ENCODE results near the gene HBG2. TPM values are rescaled to one million over a fixed set of nuclear protein-coding genes. Genes with fewer than 3 reads are reported as not detected.

The HBG2 gene
- total and polyA plus RNA-seq, 2 of the 8 experiments (the other 6 are each of a cell fraction or from before 2014, with no cell fraction given): 0.23 TPM; not detected in 1

DNA sequence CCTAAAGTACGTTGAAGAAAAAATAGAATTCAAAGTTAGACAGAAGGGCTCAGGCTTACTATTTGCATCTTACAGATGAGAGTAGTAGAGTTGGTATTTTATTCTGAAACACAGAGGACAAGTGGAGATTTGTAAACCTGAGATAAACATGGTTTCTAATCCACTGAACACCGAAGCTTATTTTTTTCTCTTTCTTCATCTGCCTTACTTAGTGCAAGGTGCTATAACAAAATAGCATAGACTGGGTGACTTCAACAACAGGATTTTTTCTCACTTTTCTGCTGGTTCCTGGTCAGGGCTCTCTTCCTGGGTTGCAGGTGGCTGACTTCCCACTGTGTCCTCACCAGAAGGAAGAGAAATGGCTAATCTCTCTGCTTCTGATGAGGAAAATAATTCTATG lies 2.8 kb downstream of the HBG2 start:
- no peaks in the 10 kb centered on the region for H3K79me1 ChIP-seq (ENCODE audit: low read depth, low read length)
- no peak overlapping the region for H2AFZ ChIP-seq (ENCODE audit: low read length)
- no peak overlapping the region for H2AK5ac ChIP-seq (ENCODE audit: low read depth, low read length)
- H3K4me2 ChIP-seq (ENCODE audit: insufficient read depth in 1 of 2, low read depth in 2 of 2, low read length in 2 of 2): no peak overlapping the region
- H2BK12ac ChIP-seq (ENCODE audit: low read depth, low read length): no peak overlapping the region
- no peak overlapping the region for H3K23ac ChIP-seq (ENCODE audit: insufficient read length)
- no peaks in the 10 kb centered on the region for H3K23me2 ChIP-seq (ENCODE audit: low read depth, low read length)
- peaks cover 0 to 1% (median 0%) of the 10 kb centered on the region in 4 experiments; a peak in 3 of 7 replicates for H3K27me3 ChIP-seq (replicated peaks in 1 of 4; ENCODE audit: control insufficient read depth in 3 of 4, extremely low read depth in 1 of 4, insufficient read depth in 3 of 4, low read length in 3 of 4)
- FAIRE-seq (no peak), DNase-seq (ENCODE audit: low read depth in 1 of 2, low spot score in 2 of 2) (no peak)
- no peak overlapping the region for H2BK5ac ChIP-seq (ENCODE audit: low read depth, low read length)
- POLR2A ChIA-PET (ENCODE audit: partially characterized antibody): no interaction called here
- no peak overlapping the region for H2BK120ac ChIP-seq (replicated peaks; ENCODE audit: low read depth, low read length)
- H3K9me3 ChIP-seq (ENCODE audit: insufficient read depth in 2 of 2, low read depth in 1 of 2, low read length in 1 of 2): no peaks in the 10 kb centered on the region
- H4K20me1 ChIP-seq (replicated peaks in 1 of 2; ENCODE audit: control insufficient read depth in 1 of 2, insufficient read depth in 2 of 2, low read length in 2 of 2): no peaks in the 10 kb centered on the region
- CTCF ChIA-PET (ENCODE audit: partially characterized antibody): no interaction called here
- 77% methylated on average over 2 of the region's 2 CpGs; no CpG with 5 or more reads in 1 of the 2 experiments for WGBS, 2 experiments (ENCODE audit: extremely low coverage in 1 of 2, insufficient coverage in 1 of 2, insufficient read length in 1 of 2, insufficient replicate concordance in 2 of 2, low coverage in 1 of 2, low lambda C conversion rate in 2 of 2, missing lambda C conversion rate in 1 of 2)
- no peak overlapping the region for H2BK20ac ChIP-seq (ENCODE audit: low read length)
- no peak overlapping the region for H4K91ac ChIP-seq (replicated peaks; ENCODE audit: insufficient read length, low read length)
- H3K9ac ChIP-seq (replicated peaks in 1 of 4; ENCODE audit: extremely low read depth in 1 of 4, low read depth in 3 of 4, low read length in 3 of 4): no peak overlapping the region
- no peaks in the 10 kb centered on the region for H3K79me2 ChIP-seq (ENCODE audit: control insufficient read depth in 1 of 2, insufficient read depth in 2 of 2, low read length in 2 of 2)
- no peak overlapping the region for H2BK15ac ChIP-seq (ENCODE audit: low read length)
- no peak overlapping the region for H4K5ac ChIP-seq (ENCODE audit: insufficient read length, low read depth, low read length)
- H3K18ac ChIP-seq (ENCODE audit: extremely low read depth, low read length): no peak overlapping the region
- H3K14ac ChIP-seq (ENCODE audit: insufficient read length): no peak overlapping the region
- H4K8ac ChIP-seq (ENCODE audit: extremely low read depth, insufficient read depth, low read length): no peak overlapping the region
- no peaks in the 10 kb centered on the region for H3K36me3 ChIP-seq (ENCODE audit: control insufficient read depth in 2 of 4, insufficient read depth in 4 of 4, low read length in 3 of 4)
- no peak overlapping the region for H3K4me3 ChIP-seq (ENCODE audit: extremely low read depth in 1 of 4, insufficient read depth in 2 of 4, low read depth in 3 of 4, low read length in 4 of 4)
- H3K4ac ChIP-seq (replicated peaks; ENCODE audit: insufficient read length, low read depth, low read length): no peak overlapping the region
- H3K56ac ChIP-seq (replicated peaks; ENCODE audit: insufficient read length, low read depth, low read length): no peak overlapping the region
- H3K4me1 ChIP-seq (replicated peaks in 1 of 4; ENCODE audit: control insufficient read depth in 3 of 4, insufficient read depth in 4 of 4, low read length in 3 of 4): 0 out of 7 replicates have a peak, but pooled peaks cover 0 to under 1% (median 0%) of the 10 kb centered on the region in 4 experiments
- no peak overlapping the region for H3K27ac ChIP-seq (ENCODE audit: low read depth, low read length)
- TF ChIP-seq BRCA1 (IDR thresholded peaks at IDR 0.05; ENCODE audit: low read depth, low read length): no peak
- no peak for TF ChIP-seq CHD1 (IDR thresholded peaks at IDR 0.05; ENCODE audit: low read depth, low read length)
- no peak for TF ChIP-seq MAFK (IDR thresholded peaks at IDR 0.05; ENCODE audit: low read depth, low read length)
- no peak for TF ChIP-seq CHD2 (IDR thresholded peaks at IDR 0.05; ENCODE audit: low read length)
